K562 (cell line): ENCODE data around the gene AP4E1. TPM values are rescaled to one million over a fixed set of nuclear protein-coding genes. Genes with fewer than 3 reads are reported as not detected.
A peak's percentile ranks its signal among the peaks of the same experiment; 100 is the strongest.

Source experiments
- CEBPB ChIP-seq: fragments of 450-650 bp; IDR thresholded peaks from 2 replicates; pipeline ENCODE4 v1.6.1; 2016; ENCODE audit warnings: missing genetic modification characterization, missing compliant biosample characterization
- CHAMP1 ChIP-seq: fragments of 450-650 bp; IDR thresholded peaks from 2 replicates; pipeline ENCODE4 v1.6.1; 2016; ENCODE audit warnings: mild to moderate bottlenecking
- ELF4 ChIP-seq: fragments of 450-650 bp; formaldehyde crosslinking; IDR thresholded peaks from 2 replicates; pipeline ENCODE4 v1.4.0; 2022; ENCODE audit warnings: missing genetic modification characterization
- GABPB1 ChIP-seq: sonication (generic); formaldehyde crosslinking; IDR thresholded peaks from 2 replicates; pipeline ENCODE4 v1.8.0; 2022; ENCODE audit warnings: mild to moderate bottlenecking, missing genetic modification reagents
- JUN ChIP-seq, 2 experiments: sonication (generic) in 1 of 2; formaldehyde crosslinking in 1 of 2; IDR thresholded peaks; 2 replicates each; pipeline versions ENCODE4 v1.6.1 to v1.8.0; 2012 to 2022; ENCODE audit warnings: borderline replicate concordance in 2 of 2, mild to moderate bottlenecking in 2 of 2, improper control_type of control experiment in 1 of 2, low read depth in 1 of 2, low read length in 1 of 2, missing genetic modification reagents in 1 of 2
- KDM4B ChIP-seq, 2 experiments: fragments of 450-650 bp in 1 of 2; sonication (generic) in 1 of 2; IDR thresholded peaks; 2 replicates each; pipeline ENCODE4 v1.6.1; 2016 to 2017; ENCODE audit warnings: borderline replicate concordance in 2 of 2, antibody characterized with exemption in 1 of 2, low read depth in 1 of 2, mild to moderate bottlenecking in 1 of 2
- MLLT1 ChIP-seq, 2 experiments: fragments of 450-650 bp; IDR thresholded peaks; 2 replicates each; pipeline ENCODE4 v1.6.1; 2016
- NCOA6 ChIP-seq: fragments of 450-650 bp; IDR thresholded peaks from 2 replicates; pipeline ENCODE4 v1.6.1; 2017; ENCODE audit warnings: mild to moderate bottlenecking
- NFYB ChIP-seq: IDR thresholded peaks from 2 replicates; pipeline ENCODE4 v1.6.1; 2011; ENCODE audit warnings: mild to moderate bottlenecking, moderate library complexity; ENCODE audit not compliant: insufficient read length; ENCODE audit errors: extremely low read depth
- POU5F1 ChIP-seq: fragments of 150-350 bp; IDR thresholded peaks from 2 replicates; pipeline ENCODE4 v1.6.1; 2014; ENCODE audit warnings: borderline replicate concordance, low read length, low read depth, mild to moderate bottlenecking; ENCODE audit not compliant: partially characterized antibody
- SAFB ChIP-seq: fragments of 200-400 bp; formaldehyde crosslinking; IDR thresholded peaks from 2 replicates; pipeline ENCODE4 v1.6.1; 2017; ENCODE audit warnings: low read depth, low read length, borderline replicate concordance
- SOX6 ChIP-seq: fragments of 450-650 bp; IDR thresholded peaks from 2 replicates; pipeline ENCODE4 v1.6.1; 2014; ENCODE audit warnings: mild to moderate bottlenecking
- TAF1 ChIP-seq: IDR thresholded peaks from 2 replicates; pipeline ENCODE4 v1.6.1; 2011; ENCODE audit warnings: mild to moderate bottlenecking, low read length, moderate library complexity; ENCODE audit not compliant: insufficient read depth, control insufficient read depth, severe bottlenecking; ENCODE audit errors: extremely low read depth
- TFAP4 ChIP-seq: sonication (generic); formaldehyde crosslinking; IDR thresholded peaks from 2 replicates; pipeline ENCODE4 v1.8.0; 2022; ENCODE audit warnings: missing genetic modification reagents, mild to moderate bottlenecking, moderate library complexity, borderline replicate concordance
- TRIM25 ChIP-seq: fragments of 450-650 bp; IDR thresholded peaks from 2 replicates; pipeline ENCODE4 v1.7.0; 2016; ENCODE audit warnings: borderline replicate concordance
- ZNF431 ChIP-seq: sonication (generic); formaldehyde crosslinking; IDR thresholded peaks from 2 replicates; pipeline ENCODE4 v1.8.0; 2022; ENCODE audit warnings: mild to moderate bottlenecking, missing genetic modification reagents
- ZNF511 ChIP-seq: sonication (generic); formaldehyde crosslinking; IDR thresholded peaks from 2 replicates; pipeline ENCODE4 v1.8.0; 2022; ENCODE audit warnings: mild to moderate bottlenecking, missing genetic modification reagents
- ZNF696 ChIP-seq: fragments of 250-450 bp; sonication (Bioruptor Pico); conservative IDR thresholded peaks from 2 replicates; pipeline ENCODE4 v1.4.0; 2020; ENCODE audit warnings: mild to moderate bottlenecking, moderate library complexity
- polyA plus RNA-seq, 8 experiments: library from polyadenylated mRNA; depleted of rRNA in 4 of 8; stranded (reverse) in 5 of 8; unstranded in 3 of 8; fragments of >200 nt; fragmentation: Nextera tagmentation in 2 of 8; fragmentation: Illumina TruSeq in 1 of 8; extraction: Ambion mirVana in 2 of 8; extraction: Trizol in 1 of 8; gene quantifications; 2 replicates each; pipeline versions ENCODE4 v1.2.1 to v1.2.3, GENCODE V29; 2011 to 2014; ENCODE audit warnings: inconsistent platforms in 1 of 8, missing spikeins in 1 of 8
- total RNA-seq, 7 experiments: library from RNA; depleted of rRNA in 6 of 7; stranded (reverse); fragments of >200 nt in 6 of 7; fragmentation: Illumina TruSeq in 2 of 7; extraction: Trizol in 2 of 7; gene quantifications; 2 replicates each; pipeline versions ENCODE4 v1.2.1 to v1.2.3, GENCODE V29; 2011 to 2021; ENCODE audit warnings: low replicate concordance in 1 of 7

The AP4E1 gene
- total and polyA plus RNA-seq, 9 of the 15 experiments (the other 6 are each of a cell fraction or from before 2014, with no cell fraction given) = 1.3 to 11.5 (median 4.4) TPM

GRCh38 chr15:50908209-50909009 is at the start of gene AP4E1 (continued):
- no peak for TF ChIP-seq TRIM25
- TF ChIP-seq SAFB = peak; percentile 98
- TF ChIP-seq ZNF511 = no peak
- TF ChIP-seq ELF4 (CRISPR knock-in tag) = no peak
- TF ChIP-seq SOX6 = no peak; the same call in 1 of the 2 replicates
- no peak for TF ChIP-seq CHAMP1
- peak in 1 of 2 experiments; percentile 51; a peak in 1 of 4 replicates for TF ChIP-seq KDM4B (IDR thresholded peaks at IDR 0.05; ENCODE audit: borderline replicate concordance in 2 of 2, low read depth in 1 of 2)
- TF ChIP-seq TAF1 = peak; percentile 77
- TF ChIP-seq NCOA6 = 0 out of 2 replicates have a peak, but pooled peaks have one; percentile 56
- TF ChIP-seq NFYB = no peak
- peak; percentile 54; the same call in 1 of the 2 replicates for TF ChIP-seq JUN (IDR thresholded peaks at IDR 0.05; ENCODE audit: borderline replicate concordance, low read depth, low read length)
- TF ChIP-seq JUN (CRISPR knock-in tag; IDR thresholded peaks at IDR 0.05; ENCODE audit: borderline replicate concordance) = no peak
- TF ChIP-seq TFAP4 (CRISPR knock-in tag) = peak; percentile 64; the same call in 1 of the 2 replicates
- 0 out of 4 replicates have a peak, but pooled peaks of 1 of the 2 experiments have one; percentile 31 for TF ChIP-seq MLLT1 (IDR thresholded peaks at IDR 0.05)
- TF ChIP-seq GABPB1 (CRISPR knock-in tag) = peak; percentile 81
- no peak for TF ChIP-seq CEBPB (tag)
- peak; percentile 84 for TF ChIP-seq POU5F1
- 0 out of 2 replicates have a peak, but pooled peaks have one; percentile 32 for TF ChIP-seq ZNF431 (CRISPR knock-in tag)
- TF ChIP-seq ZNF696 = no peak
